Fibroblast of pulmonary artery (primary cell): Measurements from ENCODE around the gene SMPD2.
A peak's percentile ranks its signal among the peaks of the same experiment; 100 is the strongest.

ENCODE experiments used
- DNase-seq: peaks from one replicate; pipeline ENCODE4 v3.0.0-alpha.2; 2010; ENCODE audit warnings: low read depth
- H3K4me3 ChIP-seq: replicated peaks from 2 replicates; pipeline ENCODE4 v1.5.1; 2011; ENCODE audit warnings: low read depth, mild to moderate bottlenecking, control low read depth, low read length, moderate library complexity
- CTCF ChIP-seq: IDR thresholded peaks from 2 replicates; pipeline ENCODE4 v1.5.1; 2011; ENCODE audit warnings: mild to moderate bottlenecking, control low read depth, low read length, inconsistent platforms; ENCODE audit errors: missing control alignments

Gene SMPD2

GRCh38 chr6:109482905-109483734 is 42.6 kb downstream of the SMPD2 start, which contains the start of gene ZBTB24:
Gene ZBTB24 (minus strand): TSS chr6:109483219. CDS start chr6:109482026, 1,193 bp downstream.
- DNase-seq: peak; percentile 90
- TF ChIP-seq CTCF: no peak
- peak within 1 kb of the TSS; percentile 83 for H3K4me3 ChIP-seq

- H3K4me3 ChIP-seq: peak overlapping the region; percentile 44
- no peak for TF ChIP-seq CTCF
- DNase-seq: no peak
Observed at GRCh38 chr6:109483735-109484057, 43.2 kb downstream of the SMPD2 start.

GRCh38 chr6:109484122-109484521 is 43.6 kb downstream of the SMPD2 start:
- no peak for DNase-seq
- H3K4me3 ChIP-seq: no peak overlapping the region
- no peak for TF ChIP-seq CTCF

GRCh38 chr6:109485266-109485935 is 44.9 kb downstream of the SMPD2 start:
- DNase-seq: no peak
- no peak overlapping the region for H3K4me3 ChIP-seq
- no peak for TF ChIP-seq CTCF

- no peak for TF ChIP-seq CTCF
- H3K4me3 ChIP-seq: no peak overlapping the region
- DNase-seq: no peak
Observed at GRCh38 chr6:109486068-109486467, 45.5 kb downstream of the SMPD2 start.

GRCh38 chr6:109488001-109488400 is 47.5 kb downstream of the SMPD2 start:
- DNase-seq: no peak
- no peak overlapping the region for H3K4me3 ChIP-seq
- no peak for TF ChIP-seq CTCF
